A549 (cell line): ENCODE data around the gene TMEM182. TPM values are rescaled to one million over a fixed set of nuclear protein-coding genes. Genes with fewer than 3 reads are reported as not detected.

Source experiments
- ATAC-seq, 2 experiments: fragments of 200-7000 bp in 1 of 2; fragments of >200 bp in 1 of 2; cut with Nextera tagmentation in 1 of 2; cut with Tn5 transposase in 1 of 2; 3 replicates each; pipeline versions ENCODE4 v1.8.0 to v1.9.1; 2018 to 2020; ENCODE audit warnings: mild to moderate bottlenecking in 1 of 2, moderate library complexity in 1 of 2
- CTCF ChIA-PET: fragments of 300-600 bp; sonication (Branson Sonifier 250); formaldehyde crosslinking; extraction: SDS; loops from one replicate; lab custom pipeline; 2021; ENCODE audit warnings: antibody characterized with exemption, inconsistent platforms; lab: Yijun Ruan, JAX
- POLR2A ChIA-PET: fragments of 350-600 bp; formaldehyde crosslinking; extraction: SDS; loops from one replicate; lab custom pipeline; 2021; ENCODE audit warnings: antibody characterized with exemption, inconsistent platforms; lab: Yijun Ruan, JAX
- DNase-seq, 2 experiments: peaks; one replicate each; pipeline versions ENCODE4 v3.0.0 to v3.0.0-alpha.2; 2011 to 2016; ENCODE audit warnings: low read depth in 1 of 2, low spot score in 1 of 2
- FAIRE-seq: peaks from 2 replicates; lab custom pipeline; 2011; peaks lifted over from hg19 to GRCh38; lab: Jason Lieb, UNC
- H3K27ac ChIP-seq, 2 experiments: fragments of >200 bp; sonication (Bioruptor Twin); formaldehyde crosslinking; 3 replicates each; pipeline ENCODE4 v1.5.1; 2016 to 2017
- H3K4me1 ChIP-seq: fragments of >200 bp; sonication (Bioruptor Twin); formaldehyde crosslinking; 3 replicates; pipeline ENCODE4 v1.6.1; 2016
- H3K4me2 ChIP-seq: fragments of >200 bp; sonication (Bioruptor Twin); formaldehyde crosslinking; 3 replicates; pipeline ENCODE4 v1.6.1; 2016
- H3K4me3 ChIP-seq: fragments of >200 bp; sonication (Bioruptor Twin); formaldehyde crosslinking; 3 replicates; pipeline ENCODE4 v1.5.1; 2016
- H3K9me3 ChIP-seq: fragments of >200 bp; sonication (Bioruptor Twin); formaldehyde crosslinking; 3 replicates; pipeline ENCODE4 v1.6.1; 2016
- CHD2 ChIP-seq: fragments of 150-350 bp; IDR thresholded peaks from 2 replicates; pipeline ENCODE4 v1.6.1; 2014; ENCODE audit warnings: low read length; ENCODE audit not compliant: partially characterized antibody
- CTCF ChIP-seq: fragments of >200 bp; sonication (Bioruptor Twin); formaldehyde crosslinking; IDR thresholded peaks from 3 replicates; pipeline ENCODE4 v1.5.1; 2016
- EHF ChIP-seq: fragments of 250-450 bp; sonication (Bioruptor Pico); IDR thresholded peaks from 2 replicates; pipeline ENCODE4 v1.5.0; 2020; ENCODE audit warnings: mild to moderate bottlenecking
- EHMT2 ChIP-seq: fragments of 200-600 bp; sonication (generic); IDR thresholded peaks from 2 replicates; pipeline ENCODE4 v1.6.1; 2016; ENCODE audit warnings: antibody characterized with exemption, low read depth, mild to moderate bottlenecking, moderate library complexity
- FOSL2 ChIP-seq, 2 experiments: fragments of 450-650 bp in 1 of 2; fragments of >200 bp in 1 of 2; sonication (Bioruptor Twin) in 1 of 2; formaldehyde crosslinking; IDR thresholded peaks; 2 replicates each; pipeline versions ENCODE4 v1.5.0 to v1.6.1; 2016 to 2020; ENCODE audit warnings: mild to moderate bottlenecking in 1 of 2, moderate library complexity in 1 of 2
- GATA3 ChIP-seq: IDR thresholded peaks from 2 replicates; pipeline ENCODE4 v1.6.1; 2012; ENCODE audit warnings: borderline replicate concordance
- HDAC2 ChIP-seq: fragments of 200-600 bp; sonication (generic); IDR thresholded peaks from 2 replicates; pipeline ENCODE4 v1.6.1; 2016
- HES2 ChIP-seq: fragments of >200 bp; sonication (Bioruptor Twin); formaldehyde crosslinking; IDR thresholded peaks from 2 replicates; pipeline ENCODE4 v1.6.1; 2016
- HOXB5 ChIP-seq: fragments of 250-450 bp; sonication (Bioruptor Pico); IDR thresholded peaks from 2 replicates; pipeline ENCODE4 v1.5.0; 2020; ENCODE audit warnings: mild to moderate bottlenecking, moderate library complexity
- JUN ChIP-seq, 2 experiments: fragments of >200 bp; sonication (Bioruptor Twin); formaldehyde crosslinking; IDR thresholded peaks; 2 replicates in 1 of 2; 3 replicates in 1 of 2; pipeline ENCODE4 v1.6.1; 2016 to 2017
- KDM5A ChIP-seq: fragments of 200-600 bp; sonication (generic); IDR thresholded peaks from 2 replicates; pipeline ENCODE4 v1.6.1; 2016; ENCODE audit warnings: antibody characterized with exemption, mild to moderate bottlenecking
- MAX ChIP-seq: IDR thresholded peaks from 2 replicates; pipeline ENCODE4 v1.6.1; 2012
- NFE2L2 ChIP-seq: fragments of 150-350 bp; conservative IDR thresholded peaks from 2 replicates; pipeline ENCODE4 v1.6.1; 2014; ENCODE audit warnings: low read length
- POLR2AphosphoS2 ChIP-seq: conservative IDR thresholded peaks from 2 replicates; pipeline ENCODE4 v1.6.1; 2012; ENCODE audit warnings: low read length, improper control_type of control experiment, inconsistent platforms
- RAD21 ChIP-seq, 2 experiments: fragments of >200 bp in 1 of 2; sonication (Bioruptor Twin) in 1 of 2; formaldehyde crosslinking in 1 of 2; IDR thresholded peaks in 1 of 2; conservative IDR thresholded peaks in 1 of 2; 2 replicates in 1 of 2; 3 replicates in 1 of 2; pipeline ENCODE4 v1.6.1; 2012 to 2018; ENCODE audit warnings: inconsistent platforms in 1 of 2
- RCOR1 ChIP-seq: fragments of 150-350 bp; IDR thresholded peaks from 2 replicates; pipeline ENCODE4 v1.6.1; 2014; ENCODE audit warnings: antibody characterized with exemption, low read length, low read depth
- REST ChIP-seq: fragments of 200-600 bp; sonication (generic); IDR thresholded peaks from 2 replicates; pipeline ENCODE4 v1.6.1; 2016; ENCODE audit warnings: antibody characterized with exemption, mild to moderate bottlenecking, moderate library complexity
- RFX5 ChIP-seq: fragments of 450-650 bp; IDR thresholded peaks from 2 replicates; pipeline ENCODE4 v1.7.1; 2014; ENCODE audit warnings: antibody characterized with exemption, mild to moderate bottlenecking, moderate library complexity
- RNF2 ChIP-seq: fragments of 200-600 bp; sonication (generic); IDR thresholded peaks from 2 replicates; pipeline ENCODE4 v1.6.1; 2016; ENCODE audit warnings: low read depth, mild to moderate bottlenecking, antibody characterized with exemption, moderate library complexity, borderline replicate concordance
- SMC3 ChIP-seq: fragments of >200 bp; sonication (Bioruptor Twin); formaldehyde crosslinking; IDR thresholded peaks from 3 replicates; pipeline ENCODE4 v1.6.1; 2018; ENCODE audit warnings: inconsistent platforms
- TFCP2L1 ChIP-seq: fragments of 250-450 bp; sonication (Bioruptor Pico); IDR thresholded peaks from 2 replicates; pipeline ENCODE4 v1.5.0; 2021; ENCODE audit warnings: mild to moderate bottlenecking
- USF2 ChIP-seq: fragments of 450-650 bp; IDR thresholded peaks from 2 replicates; pipeline ENCODE4 v1.6.1; 2014; ENCODE audit warnings: antibody characterized with exemption
- ZC3H11A ChIP-seq: fragments of 450-650 bp; IDR thresholded peaks from 2 replicates; pipeline ENCODE4 v1.6.1; 2014; ENCODE audit warnings: antibody characterized with exemption, mild to moderate bottlenecking
- ZNF302 ChIP-seq: fragments of 250-450 bp; sonication (Bioruptor Pico); IDR thresholded peaks from 2 replicates; pipeline ENCODE4 v1.9.0; 2021; ENCODE audit warnings: inconsistent platforms, mild to moderate bottlenecking, moderate library complexity
- ZSCAN20 ChIP-seq: fragments of 250-450 bp; sonication (Bioruptor Pico); IDR thresholded peaks from 2 replicates; pipeline ENCODE4 v1.8.0; 2022; ENCODE audit warnings: mild to moderate bottlenecking, moderate library complexity
- WGBS: methylation state at CpG from one replicate; pipeline ENCODE4 v1.1.6; 2017; ENCODE audit errors: missing lambda C conversion rate; 5-methylcytosine and 5-hydroxymethylcytosine counted together
- polyA plus RNA-seq, 4 experiments: library from polyadenylated mRNA; depleted of rRNA in 3 of 4; stranded (reverse); fragments of >200 nt; fragmentation: RNase III in 1 of 4; extraction: RNeasy Plus Mini Kit Qiagen cat#74134 plus additional on column Dnase treatment in 1 of 4; gene quantifications; 2 replicates in 3 of 4; 3 replicates in 1 of 4; pipeline ENCODE4 v1.2.3, GENCODE V29; 2011 to 2017

TMEM182 gene
- polyA plus RNA-seq, 2 of the 4 experiments (the other 2 are of a cell fraction), result 5.3 to 13.1 TPM

GRCh38 chr2:102718387-102719316 is 43.2 kb upstream of the TMEM182 start:
- CTCF ChIA-PET, result interaction anchor here (0.7 kb wide), 1 partner anchor 130 kb away, joined by 4 read pairs; no protein-coding TSS in a partner anchor
- DNase-seq, result no peak
- Histone ChIP-seq H3K4me1 (no peaks in the 10 kb centered on the region), H3K9me3 (no peaks in the 10 kb centered on the region), H3K27ac (no peak overlapping the region), H3K4me2 (no peak overlapping the region), H3K4me3 (no peak overlapping the region)
- WGBS, result 93% methylated on average over 21 of the region's 26 CpGs
- no peak for TF ChIP-seq NFE2L2
- TF ChIP-seq ZC3H11A, result no peak
- TF ChIP-seq HES2, result no peak
- no peak for TF ChIP-seq ZSCAN20 (CRISPR knock-in tag)
- TF ChIP-seq REST, result no peak
- no peak for TF ChIP-seq SMC3
- TF ChIP-seq RAD21 (conservative IDR thresholded peaks at IDR 0.05 in 1 of 2, IDR thresholded peaks at IDR 0.05 in 1 of 2), result no peak
- no peak for TF ChIP-seq GATA3
- no peak for TF ChIP-seq CHD2
- no peak for TF ChIP-seq POLR2AphosphoS2
- TF ChIP-seq RNF2, result no peak
- no peak for TF ChIP-seq KDM5A
- TF ChIP-seq CTCF, result no peak
- no peak for TF ChIP-seq JUN (IDR thresholded peaks at IDR 0.05)
- no peak for TF ChIP-seq ZNF302 (CRISPR knock-in tag)
- no peak for TF ChIP-seq HOXB5 (CRISPR knock-in tag)
- TF ChIP-seq TFCP2L1, result no peak
- no peak for ATAC-seq
- no peak for FAIRE-seq
- POLR2A ChIA-PET, result no interaction called here

- Histone ChIP-seq H3K9me3 (no peaks in the 10 kb centered on the region), H3K27ac (no peak overlapping the region), H3K4me1 (no peaks in the 10 kb centered on the region), H3K4me2 (no peak overlapping the region), H3K4me3 (no peak overlapping the region)
- FAIRE-seq, result no peak
- ChIA-PET POLR2A (no interaction called here), CTCF (interaction anchor here (1.4 kb wide), 1 partner anchor 29 kb away, joined by 4 read pairs; no protein-coding TSS in a partner anchor)
- no peak for DNase-seq
- 73% methylated on average over 7 of the region's 7 CpGs for WGBS
- ATAC-seq, result no peak
- TF ChIP-seq MAX, result no peak
- TF ChIP-seq ZC3H11A, result no peak
- no peak for TF ChIP-seq RCOR1
- no peak for TF ChIP-seq FOSL2 (IDR thresholded peaks at IDR 0.05)
- TF ChIP-seq FOSL2 (CRISPR knock-in tag; IDR thresholded peaks at IDR 0.05), result no peak
- TF ChIP-seq REST, result no peak
- TF ChIP-seq USF2, result no peak
- no peak for TF ChIP-seq HDAC2
- TF ChIP-seq RFX5, result no peak
- TF ChIP-seq ZNF302 (CRISPR knock-in tag), result no peak
- no peak for TF ChIP-seq EHF (CRISPR knock-in tag)
- no peak for TF ChIP-seq HOXB5 (CRISPR knock-in tag)
- TF ChIP-seq EHMT2, result no peak
Measured at GRCh38 chr2:102724016-102724490, 37.8 kb upstream of the TMEM182 start.
